ENCODE measurements around the gene NKAPD1. TPM values are rescaled to one million over a fixed set of nuclear protein-coding genes. Genes with fewer than 3 reads are reported as not detected.

NKAPD1 gene
- total and polyA plus RNA-seq, 2 of the 4 experiments (the other 2 are of a cell fraction) = 8.4 to 17.2 TPM

DNA sequence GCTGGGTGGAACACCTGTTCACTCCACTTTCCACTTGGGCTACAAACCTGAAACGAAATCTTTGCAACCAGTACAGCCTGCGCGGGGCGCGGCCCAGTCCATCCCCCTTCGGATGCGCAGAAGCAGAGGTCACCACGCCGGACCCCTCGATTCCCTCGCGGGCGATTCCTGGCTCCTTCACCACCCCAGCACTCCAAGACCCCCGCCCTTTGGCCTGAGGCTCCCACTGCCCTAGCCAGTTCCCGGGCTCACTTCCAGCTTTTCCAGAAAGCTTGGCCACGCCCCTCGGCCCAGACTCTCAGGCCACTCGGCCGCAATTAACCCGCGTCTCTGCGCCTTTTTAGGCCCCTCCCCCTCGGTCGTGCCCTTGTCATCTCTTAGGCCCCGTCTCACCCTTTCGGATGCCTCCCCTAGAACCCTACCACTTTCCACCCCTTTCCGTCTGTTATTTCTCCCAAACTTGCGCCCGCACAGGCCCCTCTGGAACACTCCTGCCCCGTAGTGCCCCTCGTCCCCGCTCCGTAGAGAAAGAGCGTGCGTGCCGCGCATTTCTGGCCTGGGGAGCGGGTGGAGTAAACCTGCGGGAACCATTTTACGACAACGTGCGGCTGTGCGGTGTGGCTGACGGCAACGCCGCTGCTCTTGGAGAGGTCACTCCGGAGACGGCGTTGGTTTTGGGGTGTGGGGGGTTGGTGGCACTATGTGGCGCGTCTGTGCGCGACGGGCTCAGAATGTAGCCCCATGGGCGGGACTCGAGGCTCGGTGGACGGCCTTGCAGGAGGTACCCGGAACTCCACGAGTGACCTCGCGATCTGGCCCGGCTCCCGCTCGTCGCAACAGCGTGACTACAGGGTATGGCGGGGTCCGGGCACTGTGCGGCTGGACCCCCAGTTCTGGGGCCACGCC is 49.1 kb upstream of the NKAPD1 start, which contains the start of gene DLAT:
DLAT (plus strand) TSS at position 636 of the 906 bp plus-strand sequence; CDS start at position 701, 65 bp downstream.
- peak within 1 kb of the TSS; percentile 49 to 98 for H4K8ac ChIP-seq (ENCODE audit: low read depth in 2 of 2, low read length in 2 of 2)
- H2BK5ac ChIP-seq (ENCODE audit: low read depth, low read length, poor library complexity, severe bottlenecking) = peak within 1 kb of the TSS; percentile 71
- H3K4me3 ChIP-seq (ENCODE audit: insufficient read depth, low read depth, low read length) = peak within 1 kb of the TSS; percentile 70
- 0% methylated on average over 45 of the region's 71 CpGs; no CpG with 5 or more reads in 1 of the 2 experiments for WGBS, 2 experiments (ENCODE audit: extremely low coverage in 2 of 2, insufficient read length in 1 of 2)
- no peaks in the 10 kb centered on the region; the same call in none of the 2 replicates for H3K9me1 ChIP-seq (ENCODE audit: insufficient read depth, low read length)
- peak within 1 kb of the TSS; percentile 99 for H2AFZ ChIP-seq (replicated peaks; ENCODE audit: low read length, poor library complexity)
- peak within 1 kb of the TSS; percentile 79 for H4K5ac ChIP-seq (ENCODE audit: low read depth, low read length)
- peak within 1 kb of the TSS; percentile 88 for H3K27ac ChIP-seq (ENCODE audit: insufficient read depth, low read length)
- H2BK120ac ChIP-seq (ENCODE audit: low read depth, low read length) = peak within 1 kb of the TSS; percentile 91
- BruUV-seq (replicated peaks) = no TSS peak
- H2BK20ac ChIP-seq (ENCODE audit: low read depth, low read length) = peak within 1 kb of the TSS; percentile 16; the same call in 1 of the 2 replicates
- H4K91ac ChIP-seq (ENCODE audit: insufficient read depth, low read depth, low read length) = peak within 1 kb of the TSS; percentile 91
- peak; percentile 75 for DNase-seq
- ChIA-PET CTCF (no interaction called here), POLR2A (ENCODE audit: unreplicated experiment) (no interaction called here)
- H3K23ac ChIP-seq (ENCODE audit: low read depth, low read length) = peak within 1 kb of the TSS; percentile 93
- dilution Hi-C loops (cut with HindIII; ENCODE audit: low sequenced_read_pairs, unreplicated experiment) (no loop called here), in situ Hi-C loops (cut with MboI; ENCODE audit: low sequenced_read_pairs) (no loop called here), intact Hi-C loops (cut with micrococcal nuclease) (loop anchor here (1.0 kb wide), 1 partner anchor 146 kb away; the partner anchor contains the start of genes CFAP68 and FDXACB1)
- peak within 1 kb of the TSS; percentile 87 for H3K14ac ChIP-seq (replicated peaks; ENCODE audit: low read depth, low read length)
- peak within 1 kb of the TSS; percentile 93 for H3K4me2 ChIP-seq (ENCODE audit: low read depth, low read length)
- no peaks in the 10 kb centered on the region for H4K20me1 ChIP-seq (ENCODE audit: insufficient read depth, low read length)
- no peaks in the 10 kb centered on the region for H3K4me1 ChIP-seq (ENCODE audit: control insufficient read depth, insufficient read depth, low read length)
- peak within 1 kb of the TSS; percentile 81 for H3K56ac ChIP-seq (ENCODE audit: extremely low read depth, insufficient read depth, low read length)
- peak within 1 kb of the TSS; percentile 96 for H2AK9ac ChIP-seq (replicated peaks; ENCODE audit: low read depth, low read length, poor library complexity)
- H3K79me1 ChIP-seq (ENCODE audit: low read depth in 1 of 2, low read length in 2 of 2) = peaks cover 12 to 20% of the 10 kb centered on the region in 2 experiments
- H3K4ac ChIP-seq (ENCODE audit: low read depth, low read length) = peak within 1 kb of the TSS; percentile 94
- H2AK5ac ChIP-seq (ENCODE audit: low read depth, low read length) = peak within 1 kb of the TSS; percentile 75
- peaks cover 12% of the 10 kb centered on the region for H3K36me3 ChIP-seq (ENCODE audit: control insufficient read depth, insufficient read depth, low read length)
- no peaks in the 10 kb centered on the region for H3K9me3 ChIP-seq (ENCODE audit: control insufficient read depth, insufficient read depth, low read length)
- peak within 1 kb of the TSS; percentile 65 for H3K18ac ChIP-seq (ENCODE audit: low read depth, low read length)
- peak; percentile 94 for ATAC-seq (ENCODE audit: low read depth)
- H3K9ac ChIP-seq (ENCODE audit: low read depth, low read length) = peak within 1 kb of the TSS; percentile 79
- H3K27me3 ChIP-seq (ENCODE audit: control insufficient read depth, insufficient read depth, low read length) = no peaks in the 10 kb centered on the region
- peak within 1 kb of the TSS; percentile 49; the same call in 1 of the 3 replicates for H2BK15ac ChIP-seq (ENCODE audit: low read depth, low read length)
- TF ChIP-seq MAZ (IDR thresholded peaks at IDR 0.05; ENCODE audit: borderline replicate concordance, low read depth, low read length) = peak; percentile 32; the same call in 1 of the 2 replicates
- 0 out of 2 replicates have a peak, but pooled peaks have one; percentile 2 for TF ChIP-seq RAD21 (IDR thresholded peaks at IDR 0.05; ENCODE audit: low read length)
- TF ChIP-seq MXI1 (IDR thresholded peaks at IDR 0.05; ENCODE audit: borderline replicate concordance, low read depth, low read length) = peak; percentile 61; the same call in 1 of the 2 replicates
- TF ChIP-seq CHD1 (IDR thresholded peaks at IDR 0.05; ENCODE audit: low read depth, low read length) = 0 out of 2 replicates have a peak, but pooled peaks have one; percentile 30
- TF ChIP-seq, protein P1, sequence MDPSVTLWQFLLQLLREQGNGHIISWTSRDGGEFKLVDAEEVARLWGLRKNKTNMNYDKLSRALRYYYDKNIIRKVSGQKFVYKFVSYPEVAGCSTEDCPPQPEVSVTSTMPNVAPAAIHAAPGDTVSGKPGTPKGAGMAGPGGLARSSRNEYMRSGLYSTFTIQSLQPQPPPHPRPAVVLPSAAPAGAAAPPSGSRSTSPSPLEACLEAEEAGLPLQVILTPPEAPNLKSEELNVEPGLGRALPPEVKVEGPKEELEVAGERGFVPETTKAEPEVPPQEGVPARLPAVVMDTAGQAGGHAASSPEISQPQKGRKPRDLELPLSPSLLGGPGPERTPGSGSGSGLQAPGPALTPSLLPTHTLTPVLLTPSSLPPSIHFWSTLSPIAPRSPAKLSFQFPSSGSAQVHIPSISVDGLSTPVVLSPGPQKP (IDR thresholded peaks at IDR 0.05; ENCODE audit: borderline replicate concordance, low read depth, low read length) = no peak
- no peak for TF ChIP-seq MAFK (IDR thresholded peaks at IDR 0.05; ENCODE audit: low read depth, low read length)
- peak; percentile 60; the same call in 1 of the 2 replicates for TF ChIP-seq POLR2A (IDR thresholded peaks at IDR 0.05; ENCODE audit: low read depth, low read length)
- TF ChIP-seq RFX5 (IDR thresholded peaks at IDR 0.05; ENCODE audit: low read depth, low read length) = no peak
- TF ChIP-seq CEBPB (IDR thresholded peaks at IDR 0.05; ENCODE audit: low read depth, low read length) = no peak
- TF ChIP-seq USF2 (IDR thresholded peaks at IDR 0.05; ENCODE audit: low read depth, low read length) = no peak
- TF ChIP-seq RCOR1 (IDR thresholded peaks at IDR 0.05; ENCODE audit: insufficient replicate concordance, low read length) = no peak
- TF ChIP-seq, protein P2, sequence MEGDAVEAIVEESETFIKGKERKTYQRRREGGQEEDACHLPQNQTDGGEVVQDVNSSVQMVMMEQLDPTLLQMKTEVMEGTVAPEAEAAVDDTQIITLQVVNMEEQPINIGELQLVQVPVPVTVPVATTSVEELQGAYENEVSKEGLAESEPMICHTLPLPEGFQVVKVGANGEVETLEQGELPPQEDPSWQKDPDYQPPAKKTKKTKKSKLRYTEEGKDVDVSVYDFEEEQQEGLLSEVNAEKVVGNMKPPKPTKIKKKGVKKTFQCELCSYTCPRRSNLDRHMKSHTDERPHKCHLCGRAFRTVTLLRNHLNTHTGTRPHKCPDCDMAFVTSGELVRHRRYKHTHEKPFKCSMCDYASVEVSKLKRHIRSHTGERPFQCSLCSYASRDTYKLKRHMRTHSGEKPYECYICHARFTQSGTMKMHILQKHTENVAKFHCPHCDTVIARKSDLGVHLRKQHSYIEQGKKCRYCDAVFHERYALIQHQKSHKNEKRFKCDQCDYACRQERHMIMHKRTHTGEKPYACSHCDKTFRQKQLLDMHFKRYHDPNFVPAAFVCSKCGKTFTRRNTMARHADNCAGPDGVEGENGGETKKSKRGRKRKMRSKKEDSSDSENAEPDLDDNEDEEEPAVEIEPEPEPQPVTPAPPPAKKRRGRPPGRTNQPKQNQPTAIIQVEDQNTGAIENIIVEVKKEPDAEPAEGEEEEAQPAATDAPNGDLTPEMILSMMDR (conservative IDR thresholded peaks at IDR 0.05; ENCODE audit: low read depth, low read length) = no peak
- no peak for TF ChIP-seq FOS (IDR thresholded peaks at IDR 0.05; ENCODE audit: low read depth, low read length)

All from IMR-90 (cell line).